Measurements from ENCODE around the gene HRAS. TPM values are rescaled to one million over a fixed set of nuclear protein-coding genes. Genes with fewer than 3 reads are reported as not detected.

Gene HRAS
- polyA plus RNA-seq, 3 donors: 34.1 to 76.3 (median 58.1) TPM

- 84 to 92% (median 89%) methylated on average over 7 to 8 of the region's 8 CpGs for WGBS, 3 donors
- no peak overlapping the region for H3K27ac ChIP-seq (ENCODE audit: low read depth, low read length)
These were observed 4.7 kb upstream of the HRAS start for GRCh38 chr11:539971-540481.

- no peak overlapping the region for H3K27ac ChIP-seq (ENCODE audit: low read depth, low read length)
- WGBS, 3 donors: 88 to 93% (median 93%) methylated on average over 20 of the region's 20 CpGs
These were observed 3.2 kb upstream of the HRAS start for GRCh38 chr11:538431-539051.

GRCh38 chr11:537622-538430, 2.5 kb upstream of the HRAS start:
- H3K27ac ChIP-seq (ENCODE audit: low read depth, low read length): no peak overlapping the region
- 34 to 52% (median 50%) methylated on average over 19 of the region's 19 CpGs for WGBS, 3 donors

GRCh38 chr11:536841-537621, 1.7 kb upstream of the HRAS start, which contains the start of gene LRRC56:
Gene LRRC56, plus strand, starts transcription at chr11:537527. Its CDS starts 3,158 bp downstream, at chr11:540685.
- WGBS, 3 donors: 2 to 4% (median 3%) methylated on average over 84 to 93 of the region's 93 CpGs

GRCh38 chr11:535210-535518, 212 bp downstream of the HRAS start:
- no peak overlapping the region for H3K27ac ChIP-seq (ENCODE audit: low read depth, low read length)
- WGBS, 3 donors: 0 to 1% methylated on average over 9 to 39 of the region's 56 CpGs; no CpG with 5 or more reads in 1 of the 3 donors

More at GRCh38 chr11:536841-537621, 1.7 kb upstream of the HRAS start, which contains the start of gene LRRC56:
- no peak within 1 kb of the TSS for H3K27ac ChIP-seq (ENCODE audit: low read depth, low read length)

GRCh38 chr11:534396-535209, 773 bp downstream of the HRAS start:
- no peak overlapping the region for H3K27ac ChIP-seq (ENCODE audit: low read depth, low read length)
- WGBS, 3 donors: 9 to 12% (median 10%) methylated on average over 42 to 66 of the region's 66 CpGs

- 91 to 94% (median 94%) methylated on average over 30 to 37 of the region's 37 CpGs for WGBS, 3 donors
- H3K27ac ChIP-seq (ENCODE audit: low read depth, low read length): no peak overlapping the region
These were observed 1.6 kb downstream of the HRAS start for GRCh38 chr11:533586-534395.

- H3K27ac ChIP-seq (ENCODE audit: low read depth, low read length): no peak overlapping the region
- WGBS, 3 donors: 93 to 94% (median 93%) methylated on average over 31 to 33 of the region's 33 CpGs
These were observed 2.3 kb downstream of the HRAS start for GRCh38 chr11:532986-533585.

GRCh38 chr11:532527-532985, 2.8 kb downstream of the HRAS start:
- no peak overlapping the region for H3K27ac ChIP-seq (ENCODE audit: low read depth, low read length)
- 78 to 94% (median 83%) methylated on average over 22 to 23 of the region's 23 CpGs for WGBS, 3 donors

GRCh38 chr11:531919-532526, 3.4 kb downstream of the HRAS start:
- H3K27ac ChIP-seq (ENCODE audit: low read depth, low read length): no peak overlapping the region
- 77 to 88% (median 85%) methylated on average over 15 to 18 of the region's 18 CpGs for WGBS, 3 donors

GRCh38 chr11:530960-531831, 4.2 kb downstream of the HRAS start:
- no peak overlapping the region for H3K27ac ChIP-seq (ENCODE audit: low read depth, low read length)
- 86 to 92% (median 90%) methylated on average over 26 to 28 of the region's 28 CpGs for WGBS, 3 donors

GRCh38 chr11:529728-530411, 5.5 kb downstream of the HRAS start:
- no peak overlapping the region for H3K27ac ChIP-seq (ENCODE audit: low read depth, low read length)
- WGBS, 3 donors: 82 to 86% (median 85%) methylated on average over 18 of the region's 18 CpGs

- WGBS, 3 donors: 75 to 83% (median 76%) methylated on average over 28 to 29 of the region's 29 CpGs
- H3K27ac ChIP-seq (ENCODE audit: low read depth, low read length): no peak overlapping the region
These were observed 6.3 kb downstream of the HRAS start for GRCh38 chr11:528815-529727.

- WGBS, 3 donors: 81 to 87% (median 85%) methylated on average over 30 of the region's 30 CpGs
- H3K27ac ChIP-seq (ENCODE audit: low read depth, low read length): no peak overlapping the region
These were observed 7.1 kb downstream of the HRAS start for GRCh38 chr11:528166-528814.
